ENCODE data around the gene LRMDA. TPM values are rescaled to one million over a fixed set of nuclear protein-coding genes. Genes with fewer than 3 reads are reported as not detected.
A peak's percentile ranks its signal among the peaks of the same experiment; 100 is the strongest.

The LRMDA gene
- total and polyA plus RNA-seq, 2 of the 13 experiments (the other 11 are each of a cell fraction or from before 2014, with no cell fraction given), result 13.4 to 22.0 TPM

- FAIRE-seq, result peak; percentile 67
- 48% methylated on average over 3 of the region's 3 CpGs for WGBS (ENCODE audit: low lambda C conversion rate)
- Histone ChIP-seq H3K27me3 (ENCODE audit: control insufficient read depth in 1 of 2, insufficient read depth in 2 of 2, low read length in 2 of 2) (no peaks in the 10 kb centered on the region), H3K27ac (ENCODE audit: extremely low read length, insufficient read depth, low read length) (peak overlapping the region; percentile 4), H3K9me3 (ENCODE audit: low read length) (no peaks in the 10 kb centered on the region), H3K4me3 (replicated peaks in 1 of 3; ENCODE audit: insufficient read depth in 1 of 3, low read depth in 2 of 3, low read length in 3 of 3) (no peak overlapping the region), H3K36me3 (replicated peaks in 1 of 2; ENCODE audit: control insufficient read depth in 1 of 2, insufficient read depth in 2 of 2, low read length in 2 of 2) (no peaks in the 10 kb centered on the region; a peak in 1 of 5 replicates), H4K20me1 (ENCODE audit: insufficient read depth, low read length) (no peaks in the 10 kb centered on the region), H3K4me1 (ENCODE audit: insufficient read depth, low read length) (peaks cover 69% of the 10 kb centered on the region), H3K79me2 (ENCODE audit: insufficient read depth, low read length) (no peaks in the 10 kb centered on the region), H3K4me2 (ENCODE audit: low read depth, low read length) (no peak overlapping the region), H2AFZ (ENCODE audit: low read length) (no peak overlapping the region), H3K9ac (ENCODE audit: insufficient read depth, low read depth, low read length) (no peak overlapping the region)
- intact Hi-C loops (cut with micrococcal nuclease; ENCODE audit: unreplicated experiment) (no loop called here), in situ Hi-C loops (cut with HindIII; ENCODE audit: extremely low pct_ligation_motif_present, low pct_unique_long_range_greater_than_20kb) (no loop called here)
- BruUV-seq (replicated peaks), result no TSS peak
- DNase-seq (ENCODE audit: low spot score), result peak; percentile 70
- POLR2A ChIA-PET, result interaction anchor here (1.0 kb wide), 1 partner anchor 254 kb away, joined by 5 read pairs; the partner anchor contains the start of gene ZNF503
- CTCF ChIA-PET (ENCODE audit: low intra/inter-chr PET ratio, low total read pairs), result no interaction called here
- peak; percentile 85 for ATAC-seq
- TF ChIP-seq AHDC1 (CRISPR knock-in tag; IDR thresholded peaks at IDR 0.05; ENCODE audit: borderline replicate concordance), result no peak
- no peak for TF ChIP-seq CC2D1A (CRISPR knock-in tag; IDR thresholded peaks at IDR 0.05)
- TF ChIP-seq RCOR2 (CRISPR knock-in tag; IDR thresholded peaks at IDR 0.05), result no peak
- TF ChIP-seq ZNF563 (CRISPR knock-in tag; IDR thresholded peaks at IDR 0.05), result no peak
- TF ChIP-seq, protein P1, sequence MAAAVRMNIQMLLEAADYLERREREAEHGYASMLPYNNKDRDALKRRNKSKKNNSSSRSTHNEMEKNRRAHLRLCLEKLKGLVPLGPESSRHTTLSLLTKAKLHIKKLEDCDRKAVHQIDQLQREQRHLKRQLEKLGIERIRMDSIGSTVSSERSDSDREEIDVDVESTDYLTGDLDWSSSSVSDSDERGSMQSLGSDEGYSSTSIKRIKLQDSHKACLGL (CRISPR knock-in tag; IDR thresholded peaks at IDR 0.05), result no peak
- TF ChIP-seq SCMH1 (CRISPR knock-in tag; IDR thresholded peaks at IDR 0.05; ENCODE audit: borderline replicate concordance), result no peak
- TF ChIP-seq ARNT (IDR thresholded peaks at IDR 0.05), result no peak
- TF ChIP-seq NFIC (IDR thresholded peaks at IDR 0.05; ENCODE audit: low read length), result no peak
- no peak for TF ChIP-seq ZNF232 (CRISPR knock-in tag; IDR thresholded peaks at IDR 0.05; ENCODE audit: borderline replicate concordance)
- no peak for TF ChIP-seq SKI (IDR thresholded peaks at IDR 0.05; ENCODE audit: partially characterized antibody)
- 0 out of 2 replicates have a peak, but pooled peaks have one; percentile 24 for TF ChIP-seq FOSL1 (CRISPR knock-in tag; IDR thresholded peaks at IDR 0.05; ENCODE audit: borderline replicate concordance)
- no peak for TF ChIP-seq NFKBIZ (CRISPR knock-in tag; IDR thresholded peaks at IDR 0.05)
- peak; percentile 58 for TF ChIP-seq NCOA2 (CRISPR knock-in tag; IDR thresholded peaks at IDR 0.05)
- TF ChIP-seq AKNA (CRISPR knock-in tag; IDR thresholded peaks at IDR 0.05; ENCODE audit: borderline replicate concordance), result no peak
- TF ChIP-seq CEBPG (CRISPR knock-in tag; IDR thresholded peaks at IDR 0.05), result 0 out of 2 replicates have a peak, but pooled peaks have one; percentile 54
Observed at GRCh38 chr10:75655791-75656451, 224.5 kb downstream of the LRMDA start.

All from HepG2 (cell line).